GM23338 (cell line): Measurements from ENCODE around the gene SPINK4. TPM values are rescaled to one million over a fixed set of nuclear protein-coding genes. Genes with fewer than 3 reads are reported as not detected.

ENCODE experiments used
- ATAC-seq: fragments of 200-7000 bp; cut with Tn5 transposase; 3 replicates; pipeline ENCODE4 v1.9.1; 2020
- DNase-seq: peaks from one replicate; pipeline ENCODE4 v3.0.0-alpha.2; 2015; ENCODE audit warnings: low spot score
- H2AFZ ChIP-seq: fragments of 200-600 bp; sonication (generic); 2 replicates; pipeline ENCODE4 v1.8.0; 2016; ENCODE audit warnings: antibody characterized with exemption, mild to moderate bottlenecking, moderate library complexity
- H3F3A ChIP-seq: fragments of 200-600 bp; sonication (generic); replicated peaks from 2 replicates; pipeline ENCODE4 v1.8.0; 2017; ENCODE audit warnings: antibody characterized with exemption, mixed run types, low read depth
- H3K27ac ChIP-seq: fragments of 200-600 bp; sonication (generic); 2 replicates; pipeline ENCODE4 v1.6.1; 2016; ENCODE audit warnings: low read depth
- H3K27me3 ChIP-seq: fragments of 200-600 bp; sonication (generic); 2 replicates; pipeline ENCODE4 v1.8.0; 2016; ENCODE audit warnings: mild to moderate bottlenecking, mixed run types, moderate library complexity; ENCODE audit not compliant: insufficient read depth
- H3K36me3 ChIP-seq: fragments of 200-600 bp; sonication (generic); 2 replicates; pipeline ENCODE4 v1.8.0; 2016; ENCODE audit warnings: mild to moderate bottlenecking; ENCODE audit not compliant: insufficient read depth
- H3K4me1 ChIP-seq: fragments of 200-600 bp; sonication (generic); 2 replicates; pipeline ENCODE4 v1.8.0; 2016; ENCODE audit warnings: mild to moderate bottlenecking, moderate library complexity; ENCODE audit not compliant: insufficient read depth
- H3K4me2 ChIP-seq: fragments of 200-600 bp; sonication (generic); 2 replicates; pipeline ENCODE4 v1.7.1; 2017; ENCODE audit warnings: mixed run types
- H3K4me3 ChIP-seq: fragments of 200-600 bp; sonication (generic); 2 replicates; pipeline ENCODE4 v1.6.1; 2016; ENCODE audit warnings: mixed run types
- H3K79me2 ChIP-seq: fragments of 200-600 bp; sonication (generic); replicated peaks from 2 replicates; pipeline ENCODE4 v1.8.0; 2017; ENCODE audit warnings: mild to moderate bottlenecking; ENCODE audit not compliant: insufficient read depth
- H3K9me2 ChIP-seq: fragments of 200-600 bp; sonication (generic); 2 replicates; pipeline ENCODE4 v1.8.0; 2017; ENCODE audit not compliant: insufficient read depth
- H4K20me1 ChIP-seq: fragments of 200-600 bp; sonication (generic); replicated peaks from 2 replicates; pipeline ENCODE4 v1.8.0; 2017; ENCODE audit warnings: mild to moderate bottlenecking; ENCODE audit not compliant: insufficient read depth
- H3K27ac Mint-ChIP-seq: 2 replicates; pipeline ENCODE4 v1.8.0; 2020; ENCODE audit warnings: inconsistent platforms, mild to moderate bottlenecking, moderate library complexity, mixed read lengths
- H3K27me3 Mint-ChIP-seq: 3 replicates; pipeline ENCODE4 v1.8.0; 2022; ENCODE audit warnings: low read depth, mild to moderate bottlenecking, moderate library complexity, mixed read lengths, inconsistent platforms; ENCODE audit not compliant: insufficient read depth, poor library complexity
- H3K36me3 Mint-ChIP-seq: 3 replicates; pipeline ENCODE4 v1.8.0; 2021; ENCODE audit warnings: low read depth, mild to moderate bottlenecking, inconsistent platforms, moderate library complexity, mixed read lengths
- H3K4me1 Mint-ChIP-seq: 3 replicates; pipeline ENCODE4 v1.8.0; 2020; ENCODE audit warnings: mild to moderate bottlenecking, inconsistent platforms, mixed read lengths
- H3K4me3 Mint-ChIP-seq: 3 replicates; pipeline ENCODE4 v1.8.0; 2021; ENCODE audit warnings: moderate library complexity, mild to moderate bottlenecking, inconsistent platforms, mixed read lengths
- H3K9me3 Mint-ChIP-seq: 3 replicates; pipeline ENCODE4 v1.8.0; 2020; ENCODE audit warnings: moderate library complexity, mild to moderate bottlenecking, inconsistent platforms, mixed read lengths
- CREB1 ChIP-seq: fragments of 250-450 bp; sonication (Bioruptor Pico); IDR thresholded peaks from 2 replicates; pipeline ENCODE4 v1.5.0; 2020; ENCODE audit warnings: low read depth, mild to moderate bottlenecking, moderate library complexity
- CTCF ChIP-seq, 2 experiments: fragments of 200-600 bp in 1 of 2; sonication (generic) in 1 of 2; conservative IDR thresholded peaks; 2 replicates each; pipeline versions ENCODE4 v1.5.1 to v1.6.1; 2016 to 2017; ENCODE audit warnings: antibody characterized with exemption in 2 of 2, low read depth in 2 of 2, mild to moderate bottlenecking in 2 of 2, moderate library complexity in 1 of 2
- EZH2 ChIP-seq: fragments of 200-600 bp; sonication (generic); IDR thresholded peaks from one replicate; pipeline ENCODE4 v1.8.0; 2017; ENCODE audit warnings: antibody characterized with exemption, mild to moderate bottlenecking, low read depth; ENCODE audit not compliant: unreplicated experiment
- EZH2phosphoT487 ChIP-seq: fragments of 200-600 bp; sonication (generic); IDR thresholded peaks from one replicate; pipeline ENCODE4 v1.8.1; 2018; ENCODE audit warnings: antibody characterized with exemption; ENCODE audit not compliant: unreplicated experiment
- POLR2AphosphoS5 ChIP-seq: IDR thresholded peaks from 2 replicates; pipeline ENCODE4 v1.6.1; 2016; ENCODE audit warnings: antibody characterized with exemption, low read depth
- REST ChIP-seq: IDR thresholded peaks from one replicate; pipeline ENCODE4 v1.6.1; 2018; ENCODE audit warnings: antibody characterized with exemption; ENCODE audit not compliant: unreplicated experiment
- ZNF114 ChIP-seq: fragments of 250-450 bp; sonication (Bioruptor Pico); IDR thresholded peaks from 2 replicates; pipeline ENCODE4 v1.5.0; 2020; ENCODE audit warnings: mild to moderate bottlenecking, moderate library complexity
- ZNF462 ChIP-seq: fragments of 250-450 bp; sonication (Bioruptor Pico); IDR thresholded peaks from 2 replicates; pipeline ENCODE4 v1.5.0; 2020; ENCODE audit warnings: mild to moderate bottlenecking, moderate library complexity
- polyA plus RNA-seq: library from polyadenylated mRNA; unstranded; fragments of >200 nt; fragmentation: Nextera tagmentation; extraction: Ambion mirVana; gene quantifications from 2 replicates; pipeline ENCODE4 v1.2.1, GENCODE V29; 2016
- total RNA-seq: library from RNA; depleted of rRNA; stranded (reverse); fragments of >200 nt; shearing (Covaris generic); gene quantifications from 2 replicates; pipeline ENCODE4 v1.2.3, GENCODE V29; 2014

The SPINK4 gene
- total and polyA plus RNA-seq, 2 experiments from 2014 or later, result not detected

GRCh38 chr9:33254211-33254610 is 14.2 kb downstream of the SPINK4 start (continued):
- TF ChIP-seq ZNF462 (CRISPR knock-in tag) (no peak), REST (no peak)

- Mint-ChIP-seq H3K36me3 (peaks cover 65% of the 10 kb centered on the region), H3K27me3 (peaks cover 6% of the 10 kb centered on the region)
- H3K36me3 ChIP-seq, result peaks cover 63% of the 10 kb centered on the region
These were observed 15.0 kb downstream of the SPINK4 start for GRCh38 chr9:33255014-33255413.

More at GRCh38 chr9:33255014-33255413, 15.0 kb downstream of the SPINK4 start:
- H3K4me3 ChIP-seq, result no peak overlapping the region
- H2AFZ ChIP-seq, result no peak overlapping the region
- no peaks in the 10 kb centered on the region for H3K4me1 ChIP-seq
- Mint-ChIP-seq H3K4me3 (no peak overlapping the region), H3K27ac (no peak overlapping the region), H3K4me1 (no peaks in the 10 kb centered on the region), H3K9me3 (no peaks in the 10 kb centered on the region)
- H3K79me2 ChIP-seq, result 0 out of 2 replicates have a peak, but pooled peaks cover 2% of the 10 kb centered on the region
- H3K4me2 ChIP-seq, result no peak overlapping the region
- DNase-seq (no peak), ATAC-seq (no peak)
- H4K20me1 ChIP-seq, result peaks cover 11% of the 10 kb centered on the region; the same call in 1 of the 2 replicates
- H3F3A ChIP-seq, result no peaks in the 10 kb centered on the region
- TF ChIP-seq POLR2AphosphoS5, result no peak
- no peak for TF ChIP-seq CTCF (conservative IDR thresholded peaks at IDR 0.05; ENCODE audit: low read depth in 2 of 2)
- TF ChIP-seq REST, result no peak
- TF ChIP-seq EZH2phosphoT487, result no peak
- TF ChIP-seq ZNF114 (CRISPR knock-in tag), result no peak
- no peak for TF ChIP-seq EZH2
- TF ChIP-seq CREB1, result no peak
- no peak overlapping the region for H3K27ac ChIP-seq
- H3K27me3 ChIP-seq, result no peaks in the 10 kb centered on the region
- H3K9me2 ChIP-seq, result no peaks in the 10 kb centered on the region
